GM21786 (cell line): ENCODE data around the gene SKAP2.

Source experiments
- ATAC-seq: cut with Tn5 transposase; IDR thresholded peaks from one replicate; pipeline ENCODE4 v1.9.1; 2021; ENCODE audit not compliant: unreplicated experiment

Gene SKAP2

GRCh38 chr7:26642416-26642815 lies 222.0 kb downstream of the SKAP2 start:
- ATAC-seq: no peak

GRCh38 chr7:26639695-26640094 lies 224.7 kb downstream of the SKAP2 start:
- ATAC-seq: no peak

GRCh38 chr7:26639111-26639510 lies 225.3 kb downstream of the SKAP2 start:
- ATAC-seq: no peak

- ATAC-seq: no peak
Measured at GRCh38 chr7:26638140-26638539, 226.2 kb downstream of the SKAP2 start.

GRCh38 chr7:26637610-26638009 lies 226.8 kb downstream of the SKAP2 start:
- ATAC-seq: no peak

DNA sequence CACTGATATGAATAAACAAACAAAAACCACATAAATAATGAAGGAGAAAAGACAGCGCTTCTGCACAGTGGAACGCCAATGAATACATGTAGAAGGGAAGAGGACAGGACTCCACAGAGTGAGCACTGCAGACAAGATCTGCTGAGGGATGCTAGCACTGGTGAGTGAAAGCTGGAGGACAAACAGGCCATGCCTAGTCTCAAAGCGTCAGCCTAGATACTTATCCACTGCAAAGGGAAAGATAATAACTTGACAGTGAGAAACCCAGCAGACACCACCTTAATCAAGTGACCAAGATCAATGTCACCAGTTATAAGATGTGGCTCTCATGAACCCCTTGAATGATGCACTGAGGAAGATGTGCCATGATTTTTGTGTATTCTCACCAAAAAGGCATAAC lies 227.6 kb downstream of the SKAP2 start:
- ATAC-seq: no peak

GRCh38 chr7:26633557-26633956 lies 230.8 kb downstream of the SKAP2 start:
- no peak for ATAC-seq

GRCh38 chr7:26631601-26632000 lies 232.8 kb downstream of the SKAP2 start:
- ATAC-seq: no peak

DNA sequence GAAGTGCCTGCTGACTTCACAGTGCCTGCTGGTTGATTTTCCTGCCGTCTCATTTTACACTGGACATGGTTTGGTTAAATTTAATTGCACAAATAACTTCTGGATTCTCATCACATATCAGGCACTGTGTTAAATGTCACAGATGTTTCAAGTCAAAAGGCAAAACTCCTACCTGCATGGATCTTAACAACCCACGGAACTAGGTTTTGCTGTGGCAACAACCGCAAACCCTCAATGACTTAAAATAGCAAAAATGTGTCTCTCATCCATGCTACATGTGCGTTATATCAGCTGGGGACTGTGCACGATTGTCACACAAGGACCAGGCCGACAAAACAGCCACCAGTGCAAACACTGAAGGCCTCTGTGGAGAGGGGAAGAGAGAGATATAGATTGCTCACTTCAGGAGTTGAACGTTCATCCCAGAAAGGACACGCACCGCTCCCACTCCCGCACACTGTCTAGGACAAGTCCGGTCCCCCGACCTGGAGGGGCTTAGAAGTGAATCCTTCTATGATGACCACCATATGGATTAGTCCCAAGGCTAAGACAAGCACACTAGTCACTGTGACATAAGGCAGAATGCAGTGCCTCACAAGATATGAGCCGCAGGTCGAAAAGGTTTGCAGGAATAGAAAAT lies 233.3 kb downstream of the SKAP2 start:
- no peak for ATAC-seq

GRCh38 chr7:26630361-26630760 lies 234.0 kb downstream of the SKAP2 start:
- no peak for ATAC-seq

DNA sequence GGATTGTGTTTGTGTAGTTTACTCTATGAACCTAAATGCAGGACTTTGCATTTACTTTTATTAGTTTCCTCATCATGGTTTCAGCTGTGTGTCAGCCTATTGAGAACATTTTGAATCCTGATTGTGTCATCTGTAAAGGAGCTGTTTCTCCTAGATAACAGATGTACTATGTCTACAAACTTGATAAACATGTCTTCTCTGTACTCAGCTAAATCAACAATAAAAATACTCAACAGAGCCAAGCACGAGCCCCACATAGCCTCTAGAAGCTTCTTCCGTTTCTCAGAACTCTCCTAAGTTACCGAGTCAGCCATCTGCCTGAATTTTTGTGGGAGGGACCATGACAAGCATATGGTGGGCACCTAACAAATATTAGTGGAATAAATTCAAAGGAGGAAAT lies 234.7 kb downstream of the SKAP2 start:
- no peak for ATAC-seq

- no peak for ATAC-seq
Measured at GRCh38 chr7:26627891-26628341, 236.5 kb downstream of the SKAP2 start.

DNA sequence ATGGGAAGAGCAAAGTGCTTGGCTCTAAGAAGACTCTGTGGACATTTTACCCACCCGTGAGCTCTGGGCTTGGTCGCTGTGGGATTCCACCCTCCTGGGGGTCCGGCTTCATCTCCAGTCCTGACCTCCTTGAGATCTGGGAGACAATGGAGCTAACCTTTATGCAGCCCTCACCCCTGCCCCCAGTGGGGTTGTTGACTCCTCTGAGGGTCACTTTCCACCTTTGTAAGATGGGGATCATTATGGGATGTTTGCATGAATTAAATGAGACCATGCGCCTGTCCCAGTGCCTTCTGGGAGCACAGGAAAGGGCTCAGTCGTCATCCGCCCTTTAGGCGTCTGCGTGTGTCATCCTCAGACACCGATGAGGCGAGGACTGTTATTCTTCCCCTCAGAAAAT lies 237.2 kb downstream of the SKAP2 start:
- ATAC-seq: no peak

- ATAC-seq: no peak
Measured at GRCh38 chr7:26626687-26627086, 237.7 kb downstream of the SKAP2 start.

GRCh38 chr7:26626156-26626555 lies 238.2 kb downstream of the SKAP2 start:
- ATAC-seq: no peak

DNA sequence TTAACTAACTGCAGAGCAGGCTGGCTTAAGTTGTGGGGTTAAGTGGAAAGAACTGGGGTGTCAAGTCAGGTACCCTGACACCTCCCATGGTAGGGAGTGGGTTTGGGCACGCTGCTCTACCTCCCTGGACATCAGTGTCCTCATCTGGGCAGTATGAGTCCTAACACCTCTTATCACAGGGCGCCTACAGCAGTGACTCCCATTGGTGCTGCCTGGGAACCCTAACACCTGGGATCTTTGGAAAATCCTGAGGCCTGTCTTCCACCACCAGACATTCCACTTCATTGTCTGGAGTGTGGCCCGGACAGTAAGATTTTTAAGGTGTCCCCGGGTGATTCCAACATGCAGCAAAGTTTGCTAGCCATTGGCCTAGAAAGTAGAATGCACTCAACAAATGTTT lies 239.1 kb downstream of the SKAP2 start:
- ATAC-seq: no peak

DNA sequence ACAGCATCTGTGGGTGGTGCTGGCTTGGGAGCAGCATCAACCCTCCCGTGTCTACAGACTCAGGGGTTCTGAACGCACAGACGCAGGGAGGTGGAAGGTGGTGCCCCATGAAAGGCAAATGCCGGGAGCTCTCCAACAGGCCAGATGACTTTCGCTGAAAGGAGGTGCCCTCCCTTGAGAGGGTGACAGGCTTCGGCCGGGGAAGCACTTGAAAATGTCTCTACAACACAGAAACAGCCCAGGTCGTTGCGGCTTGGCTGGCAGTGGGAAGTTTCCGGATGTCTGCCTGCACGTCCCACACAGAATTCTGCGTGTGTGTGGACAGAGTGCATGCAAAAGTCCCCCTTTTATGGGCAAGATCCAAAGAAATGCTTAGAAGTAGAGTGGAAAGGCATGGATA lies 239.6 kb downstream of the SKAP2 start:
- ATAC-seq: no peak

DNA sequence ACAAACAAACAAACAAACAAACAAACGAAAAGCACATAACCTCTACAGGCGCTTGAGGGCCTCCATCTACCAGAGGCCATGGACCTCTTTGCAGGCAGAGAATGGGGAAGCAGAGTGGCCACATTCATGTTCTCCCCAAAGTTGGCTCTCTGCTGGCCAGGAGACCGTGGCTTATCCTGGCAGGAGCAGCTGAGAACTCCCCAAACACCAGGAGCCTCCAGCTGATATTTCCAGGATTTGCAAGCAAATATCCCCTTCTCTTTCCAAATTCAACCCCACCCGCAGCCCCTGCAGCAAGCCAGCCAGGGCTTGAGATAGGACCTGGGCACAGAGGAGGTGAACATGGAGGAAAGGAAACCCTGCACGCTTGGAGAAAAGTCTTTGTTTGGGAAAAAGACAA lies 240.0 kb downstream of the SKAP2 start:
- ATAC-seq: no peak

- no peak for ATAC-seq
Measured at GRCh38 chr7:26620352-26620751, 244.0 kb downstream of the SKAP2 start.

- no peak for ATAC-seq
Measured at GRCh38 chr7:26619348-26619984, 244.9 kb downstream of the SKAP2 start.

GRCh38 chr7:26618898-26619297 lies 245.5 kb downstream of the SKAP2 start:
- no peak for ATAC-seq

- ATAC-seq: no peak
Measured at GRCh38 chr7:26618449-26618848, 245.9 kb downstream of the SKAP2 start.
